Ishikawa (cell line): ENCODE results near the gene KBTBD12.

Experiments
- CREB1 ChIP-seq: IDR thresholded peaks from 2 replicates; pipeline ENCODE4 v1.6.1; 2012; ENCODE audit warnings: low read depth
- EP300 ChIP-seq: IDR thresholded peaks from 2 replicates; pipeline ENCODE4 v1.6.1; 2012; ENCODE audit warnings: borderline replicate concordance
- ZBTB7A ChIP-seq: IDR thresholded peaks from 2 replicates; pipeline ENCODE4 v1.6.1; 2012; ENCODE audit warnings: low read depth
- TF ChIP-seq, protein P1 (sequence below): IDR thresholded peaks from 2 replicates; pipeline ENCODE4 v1.6.1; 2012

The KBTBD12 gene

GRCh38 chr3:128036119-128036518 is 121.1 kb downstream of the KBTBD12 start:
- TF ChIP-seq EP300: no peak
- TF ChIP-seq CREB1: no peak
- TF ChIP-seq, protein P1, sequence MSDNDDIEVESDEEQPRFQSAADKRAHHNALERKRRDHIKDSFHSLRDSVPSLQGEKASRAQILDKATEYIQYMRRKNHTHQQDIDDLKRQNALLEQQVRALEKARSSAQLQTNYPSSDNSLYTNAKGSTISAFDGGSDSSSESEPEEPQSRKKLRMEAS: no peak
- TF ChIP-seq ZBTB7A: no peak
